WI38 (cell line): ENCODE data around the gene CDH23.

Experiments used
- H3K4me3 ChIP-seq: 2 replicates; pipeline ENCODE4 v1.5.1; 2011; ENCODE audit warnings: low read depth, mild to moderate bottlenecking, control low read depth, low read length
- TF ChIP-seq, protein P1 (sequence below): IDR thresholded peaks from 2 replicates; pipeline ENCODE4 v1.5.1; 2012; ENCODE audit warnings: low read depth, mild to moderate bottlenecking, control low read depth, low read length

Gene CDH23

DNA sequence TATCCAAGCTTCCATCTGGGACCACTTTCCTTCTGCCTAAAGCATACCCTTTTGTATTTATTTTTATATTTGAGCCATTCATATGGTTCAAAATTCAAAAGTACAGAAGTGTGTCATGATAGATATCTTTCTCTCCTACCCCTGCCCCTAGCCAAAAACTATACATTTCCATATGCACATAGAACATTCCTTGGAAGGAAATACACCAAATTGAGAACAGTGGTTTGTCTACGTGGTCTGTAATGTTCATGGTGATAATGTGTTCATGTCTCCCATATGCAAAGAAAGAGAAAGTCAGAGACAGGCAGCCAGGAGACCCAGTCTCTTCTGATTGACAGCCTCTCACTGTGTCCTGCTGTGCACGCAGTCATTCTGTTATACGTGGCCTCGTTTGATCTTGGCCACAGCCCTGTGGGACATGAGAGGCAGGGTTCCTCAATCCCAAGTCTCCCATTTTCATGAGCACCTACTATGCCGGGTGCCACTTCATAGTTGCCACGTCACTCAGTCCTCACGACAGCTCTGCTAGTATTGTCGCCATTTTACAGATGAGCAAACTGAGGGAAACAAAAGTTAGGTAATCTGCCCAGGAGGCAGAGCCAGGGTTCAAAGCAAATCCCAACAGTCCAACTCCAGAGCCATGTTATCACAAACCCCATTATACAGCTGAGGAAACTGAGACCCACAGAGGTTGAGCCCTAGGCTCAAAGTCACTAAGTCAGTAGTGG lies 8.0 kb upstream of the CDH23 start:
- no peak overlapping the region for H3K4me3 ChIP-seq
- TF ChIP-seq, protein P1, sequence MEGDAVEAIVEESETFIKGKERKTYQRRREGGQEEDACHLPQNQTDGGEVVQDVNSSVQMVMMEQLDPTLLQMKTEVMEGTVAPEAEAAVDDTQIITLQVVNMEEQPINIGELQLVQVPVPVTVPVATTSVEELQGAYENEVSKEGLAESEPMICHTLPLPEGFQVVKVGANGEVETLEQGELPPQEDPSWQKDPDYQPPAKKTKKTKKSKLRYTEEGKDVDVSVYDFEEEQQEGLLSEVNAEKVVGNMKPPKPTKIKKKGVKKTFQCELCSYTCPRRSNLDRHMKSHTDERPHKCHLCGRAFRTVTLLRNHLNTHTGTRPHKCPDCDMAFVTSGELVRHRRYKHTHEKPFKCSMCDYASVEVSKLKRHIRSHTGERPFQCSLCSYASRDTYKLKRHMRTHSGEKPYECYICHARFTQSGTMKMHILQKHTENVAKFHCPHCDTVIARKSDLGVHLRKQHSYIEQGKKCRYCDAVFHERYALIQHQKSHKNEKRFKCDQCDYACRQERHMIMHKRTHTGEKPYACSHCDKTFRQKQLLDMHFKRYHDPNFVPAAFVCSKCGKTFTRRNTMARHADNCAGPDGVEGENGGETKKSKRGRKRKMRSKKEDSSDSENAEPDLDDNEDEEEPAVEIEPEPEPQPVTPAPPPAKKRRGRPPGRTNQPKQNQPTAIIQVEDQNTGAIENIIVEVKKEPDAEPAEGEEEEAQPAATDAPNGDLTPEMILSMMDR: no peak

DNA sequence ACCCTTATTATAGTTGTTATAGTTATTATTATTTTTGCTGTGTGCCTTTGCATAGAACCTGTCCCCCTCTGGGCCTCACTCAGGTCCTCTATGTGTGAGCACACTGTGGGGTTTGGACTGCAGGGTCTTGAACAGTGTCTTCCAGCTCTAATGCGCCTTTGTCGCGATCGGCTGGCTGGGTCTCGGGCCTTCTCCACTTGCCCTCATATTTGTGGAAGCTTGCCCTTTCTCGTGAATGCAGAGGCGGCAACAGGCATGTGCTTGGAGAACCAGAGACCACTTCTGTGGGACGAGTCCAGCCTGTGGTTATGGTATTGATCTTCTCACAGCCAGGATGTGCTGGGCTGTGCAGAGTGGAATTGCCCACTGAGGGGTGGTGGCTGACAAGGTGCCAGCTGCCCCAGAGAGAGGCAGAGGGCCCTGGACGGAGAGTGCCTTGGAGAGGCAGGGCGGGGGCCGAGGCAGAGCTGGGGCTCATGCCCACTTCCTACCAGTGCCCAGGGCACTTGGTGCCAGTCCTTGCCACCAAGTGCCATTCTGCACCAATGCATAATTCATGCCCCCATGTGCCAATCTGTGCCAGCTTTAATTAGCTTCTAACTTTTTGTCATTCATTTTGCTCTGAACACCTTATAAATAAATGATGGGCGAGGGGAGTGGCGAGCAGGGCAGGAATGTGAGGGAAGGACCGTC lies 6.8 kb upstream of the CDH23 start:
- no peak overlapping the region for H3K4me3 ChIP-seq
- TF ChIP-seq, protein P1: no peak

DNA sequence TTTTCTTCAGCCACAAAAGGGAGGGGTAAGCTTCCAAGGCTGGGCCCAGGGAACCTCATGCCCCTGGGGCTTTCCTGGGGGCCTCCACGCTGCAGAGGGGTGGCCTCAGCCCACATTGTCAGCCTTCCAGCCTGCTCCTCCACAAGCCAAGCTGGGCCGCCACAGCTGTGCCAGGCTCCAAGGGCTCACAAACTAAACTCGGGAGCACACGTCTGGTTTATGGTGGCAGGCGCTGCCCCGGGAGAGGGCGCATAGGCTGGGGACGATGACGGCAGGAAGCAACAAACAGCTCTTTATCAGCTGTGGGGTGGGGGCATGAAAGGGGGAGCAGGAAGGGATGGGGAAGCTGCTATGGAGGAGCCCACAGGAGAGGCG lies 6.3 kb upstream of the CDH23 start:
- H3K4me3 ChIP-seq: no peak overlapping the region
- TF ChIP-seq, protein P1: no peak

DNA sequence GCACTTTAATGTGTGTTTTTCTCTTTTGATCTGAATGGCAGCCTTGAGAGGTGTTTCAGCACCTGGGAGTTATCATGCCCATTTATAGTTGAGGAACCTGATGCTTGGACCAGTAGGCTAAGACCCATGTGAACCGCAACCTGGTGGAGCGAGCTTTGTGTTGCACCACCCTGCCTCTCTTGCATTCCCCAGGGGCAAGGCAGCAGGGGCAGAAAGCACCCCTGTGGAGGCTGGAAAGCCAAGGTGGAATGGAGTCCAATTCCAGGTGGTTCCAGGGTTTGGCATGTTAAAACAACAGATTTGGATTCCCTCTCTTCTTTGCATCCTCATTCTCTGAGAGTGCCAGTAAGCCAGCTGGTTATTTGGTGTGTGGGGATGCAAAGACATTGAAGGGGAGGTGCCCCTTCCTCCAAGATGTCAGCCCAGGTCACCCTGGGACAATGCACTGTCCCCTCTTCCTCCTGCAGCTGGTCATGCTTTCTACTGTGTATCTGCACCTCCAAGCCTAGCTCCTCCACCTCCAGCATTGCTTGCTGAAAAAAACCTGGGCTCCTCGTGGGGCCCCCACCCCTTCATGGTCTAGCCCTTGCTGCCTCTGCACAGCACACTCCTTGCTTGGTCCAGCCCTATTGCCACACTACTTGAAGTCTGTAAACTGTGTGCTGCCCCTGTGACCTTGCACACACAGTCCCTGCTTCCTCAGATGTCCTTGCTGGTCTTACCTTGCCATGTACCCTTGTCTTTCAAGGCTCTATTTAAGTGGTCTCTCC lies 5.6 kb upstream of the CDH23 start:
- TF ChIP-seq, protein P1: no peak
- no peak overlapping the region for H3K4me3 ChIP-seq

DNA sequence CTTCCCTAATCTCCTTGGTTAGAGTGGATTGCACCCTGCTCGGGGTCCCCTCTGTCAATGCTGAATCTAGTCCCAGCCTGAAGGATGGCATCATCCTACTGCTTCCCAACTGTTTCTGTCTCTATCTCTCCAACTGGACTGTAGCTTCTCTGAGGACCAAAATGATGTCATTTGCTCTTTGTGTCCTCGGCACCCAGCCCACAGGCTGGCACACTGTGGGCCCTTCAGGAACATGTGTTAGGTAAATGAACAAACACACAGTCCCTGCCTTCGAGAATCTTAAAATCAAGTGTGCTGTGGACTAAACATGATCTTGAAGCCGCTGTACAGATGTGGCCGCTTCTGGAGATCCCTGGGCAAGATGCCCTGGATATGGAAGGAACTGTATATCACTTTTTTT lies 5.0 kb upstream of the CDH23 start:
- TF ChIP-seq, protein P1: no peak
- no peak overlapping the region for H3K4me3 ChIP-seq

DNA sequence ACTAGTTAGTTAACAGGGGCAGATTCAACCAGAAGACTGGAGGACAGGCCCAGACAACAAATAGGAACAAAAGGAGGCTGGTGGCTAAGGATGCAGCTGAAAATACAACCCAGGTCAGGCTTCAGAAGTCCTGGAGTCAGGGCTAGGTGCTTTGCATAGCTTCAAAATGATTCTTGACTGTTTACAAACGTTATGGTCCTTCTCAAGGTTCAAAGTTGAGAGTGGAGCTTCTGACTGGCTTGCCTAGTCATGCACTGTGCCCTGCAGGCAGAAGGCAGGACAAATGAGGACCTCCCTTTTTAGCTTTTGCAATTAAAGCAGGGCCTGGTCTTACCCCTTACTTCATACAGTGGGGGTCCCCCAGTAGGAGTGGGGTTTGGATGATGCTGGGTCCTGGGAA lies 4.4 kb upstream of the CDH23 start:
- TF ChIP-seq, protein P1: no peak
- no peak overlapping the region for H3K4me3 ChIP-seq
